Testis (tissue), 2 donors: ENCODE data around the gene BID.

Source experiments
- CTCF ChIP-seq, 3 experiments: fragments of 450-650 bp in 2 of 3; fragments of 200-600 bp in 1 of 3; sonication (generic) in 1 of 3; IDR thresholded peaks; one replicate each; pipeline ENCODE4 v1.5.1; 2016 to 2019; ENCODE audit warnings: antibody characterized with exemption in 3 of 3, mild to moderate bottlenecking in 2 of 3, moderate library complexity in 1 of 3
- POLR2A ChIP-seq: fragments of 450-650 bp; IDR thresholded peaks from one replicate; pipeline ENCODE4 v1.6.1; 2017; ENCODE audit warnings: antibody characterized with exemption, mild to moderate bottlenecking, moderate library complexity

DNA sequence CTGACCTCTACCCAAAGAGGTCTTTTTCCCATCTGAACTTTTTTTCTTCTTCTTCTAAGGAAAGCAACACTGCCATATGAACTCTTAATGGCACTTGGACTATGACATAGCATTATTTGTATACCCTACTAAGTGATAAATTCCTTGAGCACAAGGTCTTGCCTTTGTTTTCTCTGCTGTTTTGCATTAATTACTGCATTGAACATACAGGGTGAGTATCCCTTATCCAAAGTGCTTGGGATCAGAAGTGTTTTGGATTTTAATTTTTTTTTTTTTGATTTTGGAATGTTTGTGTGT lies 48.8 kb downstream of the BID start:
- no peak for TF ChIP-seq CTCF (IDR thresholded peaks at IDR 0.05)
- no peak for TF ChIP-seq POLR2A
